GM19238 (cell line): Measurements from ENCODE around the gene CHST15.

Source experiments
- DNase-seq: peaks from one replicate; pipeline ENCODE4 v3.0.0; 2011; ENCODE audit warnings: low spot score; ENCODE audit not compliant: insufficient read length

CHST15 gene

GRCh38 chr10:124066781-124067714, 26.4 kb downstream of the CHST15 start:
- no peak for DNase-seq

- no peak for DNase-seq
These were observed 27.2 kb downstream of the CHST15 start for GRCh38 chr10:124066126-124066700.

- no peak for DNase-seq
These were observed 27.8 kb downstream of the CHST15 start for GRCh38 chr10:124065382-124066125.

GRCh38 chr10:124064676-124065075, 28.7 kb downstream of the CHST15 start:
- DNase-seq, result no peak

GRCh38 chr10:124063750-124064603, 29.4 kb downstream of the CHST15 start:
- DNase-seq, result peak; percentile 32

- DNase-seq, result no peak
These were observed 31.0 kb downstream of the CHST15 start for GRCh38 chr10:124062390-124062789.

- no peak for DNase-seq
These were observed 32.4 kb downstream of the CHST15 start for GRCh38 chr10:124061030-124061429.

- DNase-seq, result no peak
These were observed 33.2 kb downstream of the CHST15 start for GRCh38 chr10:124060148-124060720.

- DNase-seq, result no peak
These were observed 33.8 kb downstream of the CHST15 start for GRCh38 chr10:124059551-124059950.

- DNase-seq, result no peak
These were observed 34.9 kb downstream of the CHST15 start for GRCh38 chr10:124058346-124059003.

- DNase-seq, result no peak
These were observed 35.8 kb downstream of the CHST15 start for GRCh38 chr10:124057601-124058000.

GRCh38 chr10:124056337-124056980, 36.9 kb downstream of the CHST15 start:
- DNase-seq, result no peak

GRCh38 chr10:124053971-124054370, 39.4 kb downstream of the CHST15 start:
- DNase-seq, result no peak

- DNase-seq, result no peak
These were observed 40.8 kb downstream of the CHST15 start for GRCh38 chr10:124052561-124052960.

- DNase-seq, result no peak
These were observed 43.1 kb downstream of the CHST15 start for GRCh38 chr10:124050021-124051015.

GRCh38 chr10:124049484-124049883, 43.9 kb downstream of the CHST15 start:
- no peak for DNase-seq

GRCh38 chr10:124048371-124049290, 44.8 kb downstream of the CHST15 start:
- no peak for DNase-seq
